ENCODE results near the gene KRT13.
A peak's percentile ranks its signal among the peaks of the same experiment; 100 is the strongest.

The KRT13 gene

GRCh38 chr17:41466988-41467387 is 38.4 kb downstream of the KRT13 start, which contains the start of gene KRT32:
KRT32 (minus strand) TSS chr17:41467386; CDS start chr17:41467325, 61 bp downstream.
- no peak for DNase-seq (ENCODE audit: low read depth)

DNA sequence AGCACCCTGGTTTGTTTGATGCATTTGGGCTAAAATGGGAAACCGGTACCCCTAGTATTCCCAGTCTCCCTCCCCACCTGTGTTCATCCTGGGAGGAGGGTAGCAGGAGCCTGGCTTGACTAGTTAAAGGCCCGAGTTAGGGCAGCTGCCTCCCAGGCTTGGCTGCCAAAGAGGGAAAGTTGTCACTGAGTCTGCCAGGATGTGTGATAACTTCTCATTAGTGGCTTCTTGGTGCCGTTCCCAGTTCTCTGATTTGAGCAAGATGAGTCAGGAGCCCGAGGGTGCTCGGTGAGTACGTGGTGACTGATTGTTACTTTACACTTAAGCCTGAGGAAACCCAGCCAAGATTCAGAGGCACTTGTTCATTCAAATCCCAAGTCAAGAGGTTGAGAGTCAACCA is 40.7 kb downstream of the KRT13 start:
- DNase-seq (ENCODE audit: low read depth) = peak; percentile 98

- DNase-seq (ENCODE audit: low read depth) = no peak
These were observed 41.2 kb downstream of the KRT13 start for GRCh38 chr17:41464173-41464572.

GRCh38 chr17:41463746-41464145 is 41.7 kb downstream of the KRT13 start:
- peak; percentile 36 for DNase-seq (ENCODE audit: low read depth)

DNA sequence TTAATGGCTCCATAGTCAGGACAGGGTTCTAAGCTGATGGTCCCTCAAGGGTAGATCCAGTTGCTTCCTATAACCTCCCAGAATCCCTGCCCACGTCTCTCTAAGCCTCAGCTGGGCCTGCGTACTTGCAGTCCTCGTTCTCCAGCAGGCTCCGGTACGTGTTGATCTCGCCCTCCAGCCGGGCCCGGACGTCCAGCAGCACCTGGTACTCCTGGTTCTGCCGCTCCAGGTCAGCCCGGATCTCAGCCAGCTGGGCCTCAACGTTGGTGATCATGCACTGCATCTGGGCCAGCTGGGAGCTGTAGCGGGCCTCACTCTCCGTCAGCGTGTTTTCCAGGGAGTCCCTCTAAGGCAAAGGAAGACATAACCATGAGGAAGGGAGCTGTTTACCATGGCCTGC is 42.7 kb downstream of the KRT13 start:
- no peak for DNase-seq (ENCODE audit: low read depth)

DNA sequence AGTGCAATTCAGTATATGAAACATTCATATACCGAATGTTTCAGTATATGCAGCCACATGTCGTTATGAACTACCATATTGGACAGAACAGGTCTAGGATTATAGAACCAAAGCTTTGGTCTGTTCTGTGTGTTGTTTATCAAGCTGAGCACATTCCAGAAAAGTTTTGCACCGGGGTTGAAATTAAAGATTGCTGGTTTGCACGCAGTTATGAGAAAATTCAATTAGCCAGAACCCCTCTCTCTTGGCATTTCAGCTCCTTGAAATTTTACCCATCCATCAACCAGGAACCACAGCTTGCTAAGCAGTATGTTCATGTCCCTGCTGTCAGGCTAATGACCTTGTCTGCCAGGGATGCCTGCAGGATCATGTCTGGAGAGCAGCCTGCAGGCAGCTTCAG is 47.7 kb downstream of the KRT13 start:
- DNase-seq (ENCODE audit: low read depth) = no peak

GRCh38 chr17:41456204-41456603 is 49.2 kb downstream of the KRT13 start:
- no peak for DNase-seq (ENCODE audit: low read depth)

- DNase-seq (ENCODE audit: low read depth) = peak; percentile 60
These were observed 50.2 kb downstream of the KRT13 start for GRCh38 chr17:41455236-41455635.

DNA sequence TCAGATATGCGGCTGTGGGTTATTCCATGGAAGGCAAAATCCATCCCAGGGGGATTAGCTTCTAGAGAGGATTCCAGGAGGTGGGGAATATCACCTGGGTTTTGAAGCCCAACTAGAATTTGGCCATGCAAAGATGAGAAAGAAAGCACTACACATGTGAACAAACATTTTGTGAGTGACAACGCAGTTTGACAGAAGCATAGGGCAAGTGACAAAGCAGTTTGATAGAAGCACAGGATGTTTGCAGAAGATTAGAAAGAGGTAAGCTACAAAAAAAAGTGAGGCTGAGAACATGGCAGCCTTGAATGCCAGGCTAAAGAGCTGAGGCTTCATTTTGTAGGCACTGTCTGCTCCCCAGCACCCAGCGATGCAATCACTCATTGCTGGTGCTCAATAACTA is 52.3 kb downstream of the KRT13 start:
- DNase-seq (ENCODE audit: low read depth) = no peak

- DNase-seq (ENCODE audit: low read depth) = no peak
These were observed 53.1 kb downstream of the KRT13 start for GRCh38 chr17:41452281-41452680.

GRCh38 chr17:41451154-41451728 is 54.2 kb downstream of the KRT13 start:
- peak; percentile 93 for DNase-seq (ENCODE audit: low read depth)
